K562 (cell line): Measurements from ENCODE around the gene NAV2. TPM values are rescaled to one million over a fixed set of nuclear protein-coding genes. Genes with fewer than 3 reads are reported as not detected.
A peak's percentile ranks its signal among the peaks of the same experiment; 100 is the strongest.

ENCODE experiments used
- ADNP ChIP-seq: fragments of 200-800 bp; sonication (Bioruptor generic); IDR thresholded peaks from 2 replicates; pipeline ENCODE4 v1.6.1; 2016; ENCODE audit warnings: missing genetic modification characterization, missing compliant biosample characterization
- BRD4 ChIP-seq: fragments of 200-600 bp; sonication (generic); IDR thresholded peaks from 2 replicates; pipeline ENCODE4 v1.6.1; 2017; ENCODE audit warnings: inconsistent platforms
- EHMT2 ChIP-seq: fragments of 450-650 bp; IDR thresholded peaks from 2 replicates; pipeline ENCODE4 v1.6.1; 2018; ENCODE audit warnings: antibody characterized with exemption
- ELF2 ChIP-seq: fragments of 250-450 bp; sonication (Bioruptor Pico); IDR thresholded peaks from 2 replicates; pipeline ENCODE4 v1.5.0; 2021; ENCODE audit warnings: mild to moderate bottlenecking
- EWSR1 ChIP-seq: fragments of 450-650 bp; IDR thresholded peaks from 2 replicates; pipeline ENCODE4 v1.6.1; 2018; ENCODE audit warnings: borderline replicate concordance, mild to moderate bottlenecking, low read depth, moderate library complexity; ENCODE audit not compliant: partially characterized antibody
- IRF2 ChIP-seq: sonication (generic); formaldehyde crosslinking; IDR thresholded peaks from 2 replicates; pipeline ENCODE4 v1.8.1; 2022; ENCODE audit warnings: mild to moderate bottlenecking, missing genetic modification reagents
- KLF6 ChIP-seq: fragments of 250-450 bp; sonication (Bioruptor Pico); IDR thresholded peaks from 2 replicates; pipeline ENCODE4 v1.4.0; 2020; ENCODE audit warnings: mild to moderate bottlenecking, moderate library complexity, borderline replicate concordance
- MEF2D ChIP-seq: conservative IDR thresholded peaks from 2 replicates; pipeline ENCODE4 v1.6.1; 2016; ENCODE audit warnings: low read depth, missing genetic modification characterization, missing compliant biosample characterization
- MNT ChIP-seq, 2 experiments: fragments of 450-650 bp; conservative IDR thresholded peaks; 2 replicates each; pipeline ENCODE4 v1.6.1; 2017; ENCODE audit warnings: mild to moderate bottlenecking in 2 of 2, moderate library complexity in 2 of 2
- RBFOX2 ChIP-seq: fragments of 200-400 bp; formaldehyde crosslinking; IDR thresholded peaks from 2 replicates; pipeline ENCODE4 v1.6.1; 2017; ENCODE audit warnings: low read depth, mild to moderate bottlenecking, low read length, moderate library complexity
- RFX5 ChIP-seq: IDR thresholded peaks from 2 replicates; pipeline ENCODE4 v1.6.1; 2011; ENCODE audit warnings: low read depth, mild to moderate bottlenecking, improper control_type of control experiment, low read length
- TGIF2 ChIP-seq: sonication (generic); formaldehyde crosslinking; IDR thresholded peaks from 2 replicates; pipeline ENCODE4 v1.8.1; 2022; ENCODE audit warnings: mild to moderate bottlenecking, missing genetic modification reagents, moderate library complexity
- ZNF398 ChIP-seq: fragments of 250-450 bp; sonication (Bioruptor Pico); IDR thresholded peaks from 2 replicates; pipeline ENCODE4 v1.8.0; 2021; ENCODE audit warnings: moderate library complexity, mild to moderate bottlenecking, inconsistent platforms
- ZNF717 ChIP-seq: fragments of 250-450 bp; sonication (Bioruptor Pico); IDR thresholded peaks from 2 replicates; pipeline ENCODE4 v1.5.0; 2021
- polyA plus RNA-seq, 8 experiments: library from polyadenylated mRNA; depleted of rRNA in 4 of 8; stranded (reverse) in 5 of 8; unstranded in 3 of 8; fragments of >200 nt; fragmentation: Nextera tagmentation in 2 of 8; fragmentation: Illumina TruSeq in 1 of 8; extraction: Ambion mirVana in 2 of 8; extraction: Trizol in 1 of 8; gene quantifications; 2 replicates each; pipeline versions ENCODE4 v1.2.1 to v1.2.3, GENCODE V29; 2011 to 2014; ENCODE audit warnings: inconsistent platforms in 1 of 8, missing spikeins in 1 of 8
- total RNA-seq, 7 experiments: library from RNA; depleted of rRNA in 6 of 7; stranded (reverse); fragments of >200 nt in 6 of 7; fragmentation: Illumina TruSeq in 2 of 7; extraction: Trizol in 2 of 7; gene quantifications; 2 replicates each; pipeline versions ENCODE4 v1.2.1 to v1.2.3, GENCODE V29; 2011 to 2021; ENCODE audit warnings: low replicate concordance in 1 of 7
- TF ChIP-seq, protein P1 (sequence below): sonication (generic); formaldehyde crosslinking; IDR thresholded peaks from 2 replicates; pipeline ENCODE4 v1.8.0; 2023; ENCODE audit warnings: mild to moderate bottlenecking, missing genetic modification reagents
- TF ChIP-seq, protein P2 (sequence below): IDR thresholded peaks from 2 replicates; pipeline ENCODE4 v1.6.1; 2011; ENCODE audit warnings: borderline replicate concordance, low read depth, mild to moderate bottlenecking, moderate library complexity, low read length; ENCODE audit not compliant: insufficient read depth, poor library complexity, severe bottlenecking
- TF ChIP-seq, protein P3 (sequence below), 3 experiments: fragments of 200-800 bp in 1 of 3; fragments of 250-450 bp in 1 of 3; fragments of 450-650 bp in 1 of 3; sonication (Bioruptor Pico) in 1 of 3; sonication (Bioruptor generic) in 1 of 3; formaldehyde crosslinking in 1 of 3; IDR thresholded peaks; 2 replicates each; pipeline versions ENCODE4 v1.6.1 to v1.8.0; 2016 to 2022; ENCODE audit warnings: mild to moderate bottlenecking in 2 of 3, missing genetic modification characterization in 2 of 3, missing compliant biosample characterization in 1 of 3, moderate library complexity in 1 of 3

The NAV2 gene
- total and polyA plus RNA-seq, 9 of the 15 experiments (the other 6 are each of a cell fraction or from before 2014, with no cell fraction given) = 0.03 to 0.35 (median 0.05) TPM

DNA sequence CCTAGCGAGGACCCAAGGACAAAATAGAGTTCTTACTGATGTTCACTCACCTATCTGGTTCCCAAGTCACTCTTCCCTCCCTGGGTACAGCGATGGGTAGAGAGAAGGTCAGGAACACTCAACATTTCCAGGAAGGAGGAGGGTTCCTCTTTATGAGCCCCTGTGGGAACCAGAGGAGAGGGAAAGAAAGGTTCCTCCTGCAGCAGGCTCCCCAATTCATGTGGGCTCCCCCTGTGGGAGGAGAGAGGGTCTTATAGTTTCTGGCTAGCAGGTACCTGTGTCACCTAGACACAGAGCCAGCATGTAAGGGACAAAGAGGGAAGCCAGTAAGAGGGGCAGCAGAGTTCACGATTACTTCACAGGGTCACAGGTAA lies 354.1 kb downstream of the NAV2 start (continued):
- TF ChIP-seq BRD4 (no peak), MEF2D (tag) (no peak), KLF6 (CRISPR knock-in tag) (no peak), ZNF717 (CRISPR knock-in tag) (no peak), ZNF398 (CRISPR knock-in tag) (no peak), ELF2 (CRISPR knock-in tag) (peak; percentile 56; the same call in 1 of the 2 replicates), TGIF2 (CRISPR knock-in tag) (no peak), IRF2 (CRISPR knock-in tag) (no peak), EHMT2 (peak; percentile 76; the same call in 1 of the 2 replicates), RFX5 (no peak), EWSR1 (no peak), MNT (conservative IDR thresholded peaks at IDR 0.05) (no peak), RBFOX2 (no peak), ADNP (tag) (no peak)
- TF ChIP-seq, protein P1, sequence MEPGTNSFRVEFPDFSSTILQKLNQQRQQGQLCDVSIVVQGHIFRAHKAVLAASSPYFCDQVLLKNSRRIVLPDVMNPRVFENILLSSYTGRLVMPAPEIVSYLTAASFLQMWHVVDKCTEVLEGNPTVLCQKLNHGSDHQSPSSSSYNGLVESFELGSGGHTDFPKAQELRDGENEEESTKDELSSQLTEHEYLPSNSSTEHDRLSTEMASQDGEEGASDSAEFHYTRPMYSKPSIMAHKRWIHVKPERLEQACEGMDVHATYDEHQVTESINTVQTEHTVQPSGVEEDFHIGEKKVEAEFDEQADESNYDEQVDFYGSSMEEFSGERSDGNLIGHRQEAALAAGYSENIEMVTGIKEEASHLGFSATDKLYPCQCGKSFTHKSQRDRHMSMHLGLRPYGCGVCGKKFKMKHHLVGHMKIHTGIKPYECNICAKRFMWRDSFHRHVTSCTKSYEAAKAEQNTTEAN = no peak
- TF ChIP-seq, protein P2, sequence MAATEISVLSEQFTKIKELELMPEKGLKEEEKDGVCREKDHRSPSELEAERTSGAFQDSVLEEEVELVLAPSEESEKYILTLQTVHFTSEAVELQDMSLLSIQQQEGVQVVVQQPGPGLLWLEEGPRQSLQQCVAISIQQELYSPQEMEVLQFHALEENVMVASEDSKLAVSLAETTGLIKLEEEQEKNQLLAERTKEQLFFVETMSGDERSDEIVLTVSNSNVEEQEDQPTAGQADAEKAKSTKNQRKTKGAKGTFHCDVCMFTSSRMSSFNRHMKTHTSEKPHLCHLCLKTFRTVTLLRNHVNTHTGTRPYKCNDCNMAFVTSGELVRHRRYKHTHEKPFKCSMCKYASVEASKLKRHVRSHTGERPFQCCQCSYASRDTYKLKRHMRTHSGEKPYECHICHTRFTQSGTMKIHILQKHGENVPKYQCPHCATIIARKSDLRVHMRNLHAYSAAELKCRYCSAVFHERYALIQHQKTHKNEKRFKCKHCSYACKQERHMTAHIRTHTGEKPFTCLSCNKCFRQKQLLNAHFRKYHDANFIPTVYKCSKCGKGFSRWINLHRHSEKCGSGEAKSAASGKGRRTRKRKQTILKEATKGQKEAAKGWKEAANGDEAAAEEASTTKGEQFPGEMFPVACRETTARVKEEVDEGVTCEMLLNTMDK = peak; percentile 77
- TF ChIP-seq, protein P3, sequence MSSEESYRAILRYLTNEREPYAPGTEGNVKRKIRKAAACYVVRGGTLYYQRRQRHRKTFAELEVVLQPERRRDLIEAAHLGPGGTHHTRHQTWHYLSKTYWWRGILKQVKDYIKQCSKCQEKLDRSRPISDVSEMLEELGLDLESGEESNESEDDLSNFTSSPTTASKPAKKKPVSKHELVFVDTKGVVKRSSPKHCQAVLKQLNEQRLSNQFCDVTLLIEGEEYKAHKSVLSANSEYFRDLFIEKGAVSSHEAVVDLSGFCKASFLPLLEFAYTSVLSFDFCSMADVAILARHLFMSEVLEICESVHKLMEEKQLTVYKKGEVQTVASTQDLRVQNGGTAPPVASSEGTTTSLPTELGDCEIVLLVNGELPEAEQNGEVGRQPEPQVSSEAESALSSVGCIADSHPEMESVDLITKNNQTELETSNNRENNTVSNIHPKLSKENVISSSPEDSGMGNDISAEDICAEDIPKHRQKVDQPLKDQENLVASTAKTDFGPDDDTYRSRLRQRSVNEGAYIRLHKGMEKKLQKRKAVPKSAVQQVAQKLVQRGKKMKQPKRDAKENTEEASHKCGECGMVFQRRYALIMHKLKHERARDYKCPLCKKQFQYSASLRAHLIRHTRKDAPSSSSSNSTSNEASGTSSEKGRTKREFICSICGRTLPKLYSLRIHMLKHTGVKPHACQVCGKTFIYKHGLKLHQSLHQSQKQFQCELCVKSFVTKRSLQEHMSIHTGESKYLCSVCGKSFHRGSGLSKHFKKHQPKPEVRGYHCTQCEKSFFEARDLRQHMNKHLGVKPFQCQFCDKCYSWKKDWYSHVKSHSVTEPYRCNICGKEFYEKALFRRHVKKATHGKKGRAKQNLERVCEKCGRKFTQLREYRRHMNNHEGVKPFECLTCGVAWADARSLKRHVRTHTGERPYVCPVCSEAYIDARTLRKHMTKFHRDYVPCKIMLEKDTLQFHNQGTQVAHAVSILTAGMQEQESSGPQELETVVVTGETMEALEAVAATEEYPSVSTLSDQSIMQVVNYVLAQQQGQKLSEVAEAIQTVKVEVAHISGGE (CRISPR knock-in tag; IDR thresholded peaks at IDR 0.05) = peak in 2 of 3 experiments; percentile 87 to 98; a peak in 4 of 6 replicates
